Motor neuron (in vitro differentiated cells): ENCODE results near the gene SHROOM4. TPM values are rescaled to one million over a fixed set of nuclear protein-coding genes. Genes with fewer than 3 reads are reported as not detected.
A peak's percentile ranks its signal among the peaks of the same experiment; 100 is the strongest.

ENCODE experiments used
- ATAC-seq, 8 experiments: fragments of 200-7000 bp; cut with Tn5 transposase; replicated peaks in 6 of 8; 2 replicates each; pipeline ENCODE4 v1.8.0; 2021; ENCODE audit warnings: mild to moderate bottlenecking in 8 of 8, moderate library complexity in 8 of 8
- H3K27ac ChIP-seq, 2 donors: fragments of 250-450 bp; sonication (Bioruptor Pico); 2 replicates each; pipeline ENCODE4 v1.9.0; 2021; ENCODE audit warnings: antibody characterized with exemption in 2 of 2, mild to moderate bottlenecking in 2 of 2, moderate library complexity in 1 of 2
- H3K4me1 ChIP-seq, 2 donors: fragments of 250-450 bp; sonication (Bioruptor Pico); replicated peaks in 1 of 2; 2 replicates each; pipeline ENCODE4 v1.6.1; 2021; ENCODE audit warnings: antibody characterized with exemption in 2 of 2, mild to moderate bottlenecking in 2 of 2, moderate library complexity in 1 of 2
- H3K4me3 ChIP-seq, 5 donors: fragments of 250-450 bp; sonication (Bioruptor Pico); 2 replicates each; pipeline ENCODE4 v1.9.0; 2021; ENCODE audit warnings: antibody characterized with exemption in 5 of 5, mild to moderate bottlenecking in 5 of 5, moderate library complexity in 4 of 5
- WGBS, 10 experiments: fragments of 450-650 bp; shearing (Covaris generic); methylation state at CpG; one replicate each; pipeline ENCODE4 v1.0.0; 2022; 5-methylcytosine and 5-hydroxymethylcytosine counted together
- in situ Hi-C, 9 experiments: fragments of 400-800 bp; cut with MboI; loops; one replicate each; pipeline ENCODE4 v1.15.0; 2021; ENCODE audit warnings: low sequenced_read_pairs in 9 of 9, low pct_unique_long_range_greater_than_20kb in 2 of 9; ENCODE audit not compliant: unreplicated experiment in 9 of 9
- total RNA-seq, 8 experiments: library from RNA; unstranded; fragments of 300-600 nt; gene quantifications; 2 replicates each; pipeline versions ENCODE4 v1.2.3 to v1.2.4, GENCODE V29; 2022

The SHROOM4 gene
- total RNA-seq, 8 experiments from 2014 or later, result 1.1 to 19.6 (median 3.8) TPM

- Histone ChIP-seq H3K4me3 (no peak overlapping the region), H3K27ac (no peak overlapping the region), H3K4me1 (no peaks in the 10 kb centered on the region)
- in situ Hi-C loops, result no loop called here
- WGBS, 10 experiments, result 14 to 100% (median 50%) methylated on average over 1 to 4 of the region's 4 CpGs; no CpG with 5 or more reads in 5 of the 10 experiments
- ATAC-seq, result no peak
These were observed 187.6 kb downstream of the SHROOM4 start for GRCh38 chrX:50626432-50626831.

GRCh38 chrX:50622751-50623150, 191.2 kb downstream of the SHROOM4 start:
- ATAC-seq, result no peak
- H3K27ac ChIP-seq, result no peak overlapping the region
- no peaks in the 10 kb centered on the region for H3K4me1 ChIP-seq
- 44 to 100% (median 92%) methylated on average over 1 of the region's 1 CpG; no CpG with 5 or more reads in 6 of the 10 experiments for WGBS, 10 experiments
- no peak overlapping the region for H3K4me3 ChIP-seq
- in situ Hi-C loops, result no loop called here

GRCh38 chrX:50618788-50619558, 195.0 kb downstream of the SHROOM4 start:
- WGBS, 10 experiments, result 20 to 100% (median 47%) methylated on average over 1 to 12 of the region's 12 CpGs; no CpG with 5 or more reads in 4 of the 10 experiments
- in situ Hi-C loops, result no loop called here
- peak in 2 of 8 experiments; percentile 85 to 94 for ATAC-seq
- H3K4me1 ChIP-seq, result no peaks in the 10 kb centered on the region
- H3K4me3 ChIP-seq, result no peak overlapping the region
- no peak overlapping the region for H3K27ac ChIP-seq

DNA sequence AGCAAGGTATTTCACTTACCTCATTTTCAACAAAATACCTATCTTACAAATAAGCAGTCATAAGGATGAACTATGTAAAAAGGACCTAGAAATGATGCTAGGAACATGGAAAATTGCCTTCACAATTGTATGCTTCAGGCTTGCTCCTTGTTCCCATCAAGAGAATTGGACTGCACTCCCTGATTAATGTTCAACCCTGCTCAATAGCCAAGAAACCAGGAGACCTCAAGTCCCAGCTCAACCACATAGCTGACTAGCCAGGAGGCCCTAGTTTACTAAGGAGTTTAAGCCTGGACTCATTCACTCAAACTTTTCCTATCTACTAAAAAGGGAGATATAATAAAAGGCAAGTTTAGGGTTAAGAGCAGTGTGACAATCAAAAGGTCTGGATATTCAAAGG, 196.8 kb downstream of the SHROOM4 start:
- H3K4me3 ChIP-seq, result no peak overlapping the region
- in situ Hi-C loops, result no loop called here
- no peaks in the 10 kb centered on the region for H3K4me1 ChIP-seq
- no peak for ATAC-seq
- H3K27ac ChIP-seq, result no peak overlapping the region

DNA sequence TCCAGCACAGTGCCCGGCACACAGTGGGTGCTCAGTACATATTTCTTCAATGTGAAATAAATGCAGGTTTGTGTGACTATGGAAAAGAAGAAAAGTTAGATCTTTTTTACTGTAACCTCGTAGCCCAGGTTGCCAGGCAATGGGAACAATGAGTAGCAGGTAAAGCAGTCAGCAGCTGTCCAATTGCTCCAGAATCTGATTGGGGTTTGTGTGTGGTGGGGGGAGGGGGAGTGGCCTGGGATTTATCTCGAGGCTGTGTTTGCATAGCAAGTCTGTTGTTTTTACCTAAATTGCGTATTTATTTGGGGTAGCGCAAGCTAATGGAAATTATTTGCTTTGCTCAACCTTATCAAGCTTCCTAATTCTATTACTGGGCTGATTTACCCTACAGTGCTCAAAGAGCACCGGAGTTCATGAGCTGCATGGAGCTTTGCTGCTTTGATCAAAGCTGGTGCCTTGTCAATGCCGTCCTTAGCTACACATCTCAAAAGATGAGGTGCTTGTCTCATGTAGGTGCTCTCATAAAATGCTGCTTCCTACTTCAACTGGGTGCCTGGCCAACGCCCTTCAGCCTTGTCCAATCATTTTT, 198.3 kb downstream of the SHROOM4 start:
- H3K27ac ChIP-seq, result no peak overlapping the region
- WGBS, 10 experiments, result 0 to 100% (median 40%) methylated on average over 1 to 3 of the region's 8 CpGs; no CpG with 5 or more reads in 4 of the 10 experiments
- ATAC-seq, result no peak
- in situ Hi-C loops, result no loop called here
- no peak overlapping the region for H3K4me3 ChIP-seq
- no peaks in the 10 kb centered on the region for H3K4me1 ChIP-seq

- in situ Hi-C loops, result no loop called here
- H3K4me1 ChIP-seq, result no peaks in the 10 kb centered on the region
- no peak for ATAC-seq
- no peak overlapping the region for H3K4me3 ChIP-seq
- 0 to 80% (median 36%) methylated on average over 1 of the region's 1 CpG; no CpG with 5 or more reads in 4 of the 10 experiments for WGBS, 10 experiments
- H3K27ac ChIP-seq, result no peak overlapping the region
These were observed 199.5 kb downstream of the SHROOM4 start for GRCh38 chrX:50614460-50614859.

DNA sequence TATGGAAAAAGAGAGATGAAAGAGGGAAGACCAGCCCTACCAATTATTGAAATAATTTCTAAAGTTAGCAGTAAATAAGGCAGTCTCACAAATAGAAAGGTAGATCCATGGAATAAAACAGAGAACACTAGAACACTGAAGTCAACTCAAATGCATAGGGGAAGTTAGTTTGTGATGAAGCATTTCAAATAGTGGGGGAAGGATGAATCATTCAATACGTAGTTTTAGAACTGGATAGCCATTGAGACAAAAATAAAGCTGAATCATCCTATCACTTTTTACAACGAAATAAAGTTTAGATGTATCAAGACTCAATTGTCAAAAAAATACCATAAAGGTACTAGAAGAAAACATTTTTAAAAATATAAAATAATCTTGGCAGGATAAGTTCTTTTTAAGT, 200.1 kb downstream of the SHROOM4 start:
- in situ Hi-C loops, result no loop called here
- no peak overlapping the region for H3K27ac ChIP-seq
- WGBS, 10 experiments, result 0 to 86% (median 50%) methylated on average over 1 to 2 of the region's 2 CpGs; no CpG with 5 or more reads in 2 of the 10 experiments

DNA sequence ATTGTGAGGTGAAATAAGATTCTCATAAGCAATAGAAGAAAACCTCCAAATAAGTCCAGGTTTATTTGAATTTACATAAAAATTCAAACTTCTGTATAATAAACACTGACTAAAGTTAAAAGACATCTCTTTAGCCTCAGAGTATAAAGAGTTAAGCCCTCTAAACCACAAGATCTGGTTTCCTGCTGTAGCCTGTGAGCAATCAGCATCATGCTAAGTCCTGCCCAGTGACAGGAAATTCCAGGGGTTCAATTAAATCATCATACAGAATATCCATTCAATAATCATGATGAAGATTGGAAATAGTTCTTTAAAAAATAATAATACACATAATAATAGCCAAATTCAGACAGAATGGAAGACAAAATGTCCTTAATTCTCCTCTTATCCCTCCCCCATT, 204.2 kb downstream of the SHROOM4 start:
- no peaks in the 10 kb centered on the region for H3K4me1 ChIP-seq
- no peak overlapping the region for H3K4me3 ChIP-seq
- peak in 1 of 8 experiments; percentile 32 for ATAC-seq
- H3K27ac ChIP-seq, result no peak overlapping the region
- in situ Hi-C loops, result no loop called here

More for the DNA sequence above, 200.1 kb downstream of the SHROOM4 start:
- Histone ChIP-seq H3K4me3 (no peak overlapping the region), H3K4me1 (no peaks in the 10 kb centered on the region)
- ATAC-seq, result no peak

GRCh38 chrX:50606300-50606950, 207.6 kb downstream of the SHROOM4 start:
- ATAC-seq, result no peak
- Histone ChIP-seq H3K27ac (no peak overlapping the region), H3K4me3 (no peak overlapping the region), H3K4me1 (no peaks in the 10 kb centered on the region)
- 40 to 86% methylated on average over 2 of the region's 3 CpGs; no CpG with 5 or more reads in 8 of the 10 experiments for WGBS, 10 experiments
- in situ Hi-C loops, result no loop called here

DNA sequence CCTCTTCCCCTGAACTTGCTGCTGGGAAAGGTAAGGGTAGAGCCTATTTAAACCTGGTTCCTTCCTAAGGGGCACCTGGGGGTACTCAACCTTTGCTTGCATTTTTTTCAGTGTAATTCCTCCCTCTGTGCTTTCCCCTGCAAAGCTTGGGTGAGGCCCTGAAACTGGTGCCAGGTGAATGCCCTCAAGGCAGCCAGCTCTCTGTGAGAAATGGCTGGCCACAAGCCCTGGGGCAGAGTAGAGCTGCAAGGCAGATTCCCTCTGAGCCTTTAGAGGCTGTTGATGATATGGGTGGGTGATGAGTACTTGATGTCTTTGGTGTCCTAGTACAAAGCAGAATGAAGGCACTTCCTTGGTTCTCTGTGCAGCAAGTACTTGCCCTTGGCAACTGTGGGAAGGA, 217.9 kb downstream of the SHROOM4 start:
- Histone ChIP-seq H3K27ac (no peak overlapping the region), H3K4me3 (no peak overlapping the region), H3K4me1 (no peaks in the 10 kb centered on the region)
- ATAC-seq, result no peak
- in situ Hi-C loops, result loop anchor here in 1 of 9 experiments (25.0 kb wide), 1 partner anchor 484 kb away; no protein-coding TSS in a partner anchor

DNA sequence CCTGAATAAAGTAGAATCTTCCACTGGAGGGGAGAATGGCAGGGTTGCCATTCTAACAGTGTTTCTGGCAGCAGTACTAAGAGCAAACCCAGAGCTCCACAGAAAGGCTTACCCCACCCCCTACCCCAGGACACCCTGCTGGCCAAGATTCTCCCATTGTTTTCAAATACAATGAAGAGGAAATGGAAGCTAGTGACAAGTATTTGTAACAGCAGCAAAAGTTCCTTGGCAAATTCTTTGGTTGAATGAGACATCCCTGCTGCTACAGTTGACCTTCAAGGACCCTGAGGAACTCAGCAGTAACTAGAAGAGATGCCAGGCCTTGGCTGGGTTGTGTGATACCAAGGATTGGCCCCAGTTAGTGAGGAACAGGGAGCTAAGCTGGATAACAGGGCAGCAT, 219.2 kb downstream of the SHROOM4 start:
- Histone ChIP-seq H3K4me1 (no peaks in the 10 kb centered on the region), H3K4me3 (no peak overlapping the region), H3K27ac (no peak overlapping the region)
- ATAC-seq, result no peak
- in situ Hi-C loops, result loop anchor here in 1 of 9 experiments (25.0 kb wide), 1 partner anchor 482 kb away; no protein-coding TSS in a partner anchor

DNA sequence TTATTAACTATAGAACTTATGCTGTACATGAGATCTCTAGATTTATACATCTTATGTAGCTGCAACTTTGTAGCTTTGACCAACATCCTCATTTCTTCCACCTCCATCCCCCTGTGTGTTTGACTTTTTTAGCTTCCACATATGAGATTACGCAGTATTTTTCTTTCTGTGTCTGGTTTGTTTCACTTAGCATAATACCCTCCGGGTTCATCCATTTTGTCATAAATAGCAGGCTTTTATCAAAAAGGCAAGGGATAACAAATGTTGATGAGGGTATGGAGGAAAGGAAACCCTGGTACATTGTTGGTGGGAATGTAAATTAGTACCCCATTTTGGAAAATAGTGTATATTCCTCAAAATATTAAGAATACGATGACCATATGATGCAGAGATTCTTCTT, 227.0 kb downstream of the SHROOM4 start:
- H3K27ac ChIP-seq, result no peak overlapping the region
- no peaks in the 10 kb centered on the region for H3K4me1 ChIP-seq
- no peak for ATAC-seq
- in situ Hi-C loops, result loop anchor here in 1 of 9 experiments (25.0 kb wide), 1 partner anchor 475 kb away; no protein-coding TSS in a partner anchor
- WGBS, 10 experiments, result 40 to 100% (median 60%) methylated on average over 1 to 3 of the region's 3 CpGs; no CpG with 5 or more reads in 5 of the 10 experiments
- H3K4me3 ChIP-seq, result no peak overlapping the region

- H3K4me3 ChIP-seq, result no peak overlapping the region
- no peak overlapping the region for H3K27ac ChIP-seq
- ATAC-seq, result no peak
- no peaks in the 10 kb centered on the region for H3K4me1 ChIP-seq
- in situ Hi-C loops, result loop anchor here in 1 of 9 experiments (25.0 kb wide), 1 partner anchor 474 kb away; no protein-coding TSS in a partner anchor
These were observed 227.6 kb downstream of the SHROOM4 start for GRCh38 chrX:50586407-50586806.
